CD4-positive, alpha-beta T cell (primary cell): Measurements from ENCODE around the gene GPR137. TPM values are rescaled to one million over a fixed set of nuclear protein-coding genes. Genes with fewer than 3 reads are reported as not detected.

Source experiments
- total RNA-seq, 174 experiments: library from RNA in 2 of 174; stranded (reverse) in 2 of 174; gene quantifications; one replicate each; pipeline ENCODE4 v1.2.3 and lab custom pipeline; 2021 to 2026

Gene GPR137
- total RNA-seq, 2 experiments from 2014 or later: 13.8 to 16.6 TPM

Other genes starting within 250 kb of the GPR137 start
- gene FLRT1, start 249.9 kb upstream of the GPR137 start, total RNA-seq: not detected
- gene MACROD1, start 119.7 kb upstream of the GPR137 start, total RNA-seq: 1 to 10 TPM; 6.0 to 6.3 TPM
- 10 to 100 TPM; 29.0 to 37.5 TPM for gene STIP1, start 99.7 kb upstream of the GPR137 start, total RNA-seq
- gene FERMT3, start 79.1 kb upstream of the GPR137 start, total RNA-seq: 10 to 100 TPM; 55.8 to 61.1 TPM
- 10 to 100 TPM; 11.3 to 11.5 TPM for gene TRPT1, start 59.7 kb upstream of the GPR137 start, total RNA-seq
- 10 to 100 TPM; 26.8 to 26.9 TPM for gene NUDT22, start 59.6 kb upstream of the GPR137 start, total RNA-seq
- 10 to 100 TPM; 35.9 to 37.9 TPM for gene DNAJC4, start 55.3 kb upstream of the GPR137 start, total RNA-seq
- 10 to 100 TPM; 39.7 to 48.7 TPM for gene VEGFB, start 51.3 kb upstream of the GPR137 start, total RNA-seq
- gene FKBP2, start 44.8 kb upstream of the GPR137 start, total RNA-seq: 10 to 100 TPM; 11.2 to 14.6 TPM
- 10 to 100 TPM; 17.1 to 21.0 TPM for gene PPP1R14B, start 38.9 kb upstream of the GPR137 start, total RNA-seq
- gene PLCB3, start 34.3 kb upstream of the GPR137 start, total RNA-seq: 1 to 10 TPM; 2.5 to 2.7 TPM
- gene BAD, start 1.2 kb upstream of the GPR137 start, total RNA-seq: 10 to 100 TPM; 22.5 to 23.0 TPM
- under 1 TPM in 1 of 2 experiments, not detected in 1; 0.14 TPM for gene KCNK4, start 5.5 kb downstream of the GPR137 start, total RNA-seq
- not detected for gene CATSPERZ, start 14.5 kb downstream of the GPR137 start, total RNA-seq
- gene ESRRA, start 19.7 kb downstream of the GPR137 start, total RNA-seq: 10 to 100 TPM; 10.9 to 12.0 TPM
- gene TRMT112, start 31.7 kb downstream of the GPR137 start, total RNA-seq: 10 to 100 TPM; 70.5 to 71.4 TPM
- 10 to 100 TPM; 31.7 to 33.1 TPM for gene PRDX5, start 32.3 kb downstream of the GPR137 start, total RNA-seq
- 100 to 1,000 TPM; 107 to 112 TPM for gene CCDC88B, start 54.4 kb downstream of the GPR137 start, total RNA-seq
- gene RPS6KA4, start 73.3 kb downstream of the GPR137 start, total RNA-seq: 1 to 10 TPM; 7.3 to 9.2 TPM